ENCODE measurements around the gene ITGAL. TPM values are rescaled to one million over a fixed set of nuclear protein-coding genes. Genes with fewer than 3 reads are reported as not detected.

ITGAL gene
- total RNA-seq, 1 experiment from 2014 or later: not detected

GRCh38 chr16:30532285-30533145, 60.0 kb downstream of the ITGAL start:
- H3K18ac ChIP-seq (ENCODE audit: insufficient read length, low read depth, low read length): no peak overlapping the region
- no peak overlapping the region for H2BK120ac ChIP-seq (ENCODE audit: low read depth, low read length, poor library complexity, severe bottlenecking)
- no peak for TF ChIP-seq CTCF (conservative IDR thresholded peaks at IDR 0.05)
- H4K5ac ChIP-seq (ENCODE audit: insufficient read length, low read depth, low read length): no peak overlapping the region
- H3K4ac ChIP-seq (ENCODE audit: low read depth, low read length): no peak overlapping the region
- H2BK5ac ChIP-seq (ENCODE audit: insufficient read length, low read length): no peak overlapping the region
- no peak overlapping the region for H2BK12ac ChIP-seq (ENCODE audit: insufficient read length, low read depth, low read length)
- H3K27me3 ChIP-seq (ENCODE audit: insufficient read depth, low read length): no peaks in the 10 kb centered on the region
- H3K36me3 Mint-ChIP-seq (ENCODE audit: insufficient read depth in 1 of 3, low read depth in 3 of 3): peaks cover 12 to 29% (median 19%) of the 10 kb centered on the region in 3 experiments; a peak in 6 of 7 replicates
- H4K20me1 ChIP-seq (ENCODE audit: control insufficient read depth, insufficient read depth, insufficient read length): no peaks in the 10 kb centered on the region
- H3K27ac Mint-ChIP-seq: peak overlapping the region in 1 of 3 experiments; percentile 92; a peak in 2 of 7 replicates
- no peak overlapping the region for H2AFZ ChIP-seq (ENCODE audit: low read length)
- H3K14ac ChIP-seq (ENCODE audit: insufficient read depth, low read length): no peak overlapping the region
- DNase-seq: no peak
- H3K9me3 ChIP-seq (ENCODE audit: control insufficient read depth, low read depth, low read length): no peaks in the 10 kb centered on the region
- no peaks in the 10 kb centered on the region for H3K79me2 ChIP-seq (ENCODE audit: insufficient read depth, low read length)
- no peak overlapping the region for H3K23ac ChIP-seq (ENCODE audit: insufficient read length, low read depth, low read length)
- H3K4me1 ChIP-seq (ENCODE audit: insufficient read depth, low read length): peaks cover 2% of the 10 kb centered on the region; the same call in 1 of the 2 replicates
- no peak overlapping the region for H2AK5ac ChIP-seq (ENCODE audit: insufficient read length, low read length)
- H3T11ph ChIP-seq (ENCODE audit: low read length): no peak overlapping the region
- no peak overlapping the region for H4K8ac ChIP-seq (replicated peaks; ENCODE audit: insufficient read length, low read depth, low read length)
- no peak overlapping the region for H2BK20ac ChIP-seq (ENCODE audit: low read depth, low read length, poor library complexity, severe bottlenecking)
- H3K9me3 Mint-ChIP-seq: no peaks in the 10 kb centered on the region; a peak in 1 of 5 replicates
- H3K27ac ChIP-seq (ENCODE audit: insufficient read length, low read depth, low read length): no peak overlapping the region
- H3K4me1 Mint-ChIP-seq: peaks cover 34% of the 10 kb centered on the region in 2 experiments
- H3K23me2 ChIP-seq (ENCODE audit: insufficient read length, low read depth, low read length, poor library complexity, severe bottlenecking): peaks cover 25% of the 10 kb centered on the region
- no CpG with 5 or more reads among the region's 57 CpGs for WGBS (ENCODE audit: extremely low coverage, insufficient read length, low lambda C conversion rate)
- H4K91ac ChIP-seq (ENCODE audit: insufficient read length, low read depth, low read length): no peak overlapping the region
- no peak overlapping the region for H3K9ac ChIP-seq (ENCODE audit: extremely low read depth, insufficient read length, low read length)
- no peak overlapping the region for H3K4me3 Mint-ChIP-seq
- H2BK15ac ChIP-seq (ENCODE audit: low read depth, low read length): no peak overlapping the region
- H3K79me1 ChIP-seq (ENCODE audit: insufficient read depth, low read depth, low read length, poor library complexity, severe bottlenecking): no peaks in the 10 kb centered on the region
- no peaks in the 10 kb centered on the region for H3K27me3 Mint-ChIP-seq (ENCODE audit: low read depth)
- no peak overlapping the region for H3K56ac ChIP-seq (ENCODE audit: insufficient read length, low read depth, low read length)
- no peak overlapping the region for H3K4me2 ChIP-seq (ENCODE audit: insufficient read depth, insufficient read length, low read length)

All from H9 (cell line).